Urothelium cell line (cell line): ENCODE results near the gene BRD1.
"Not testable (repeated sequence)": the region's sequence is repeated elsewhere in the genome, so short reads cannot be mapped to it uniquely, and the experiment has no call there.

Source experiments
- DNase-seq: peaks from one replicate; pipeline ENCODE4 v3.0.0; 2011; ENCODE audit warnings: low spot score, mixed read lengths
- FAIRE-seq: peaks from 2 replicates; lab custom pipeline; 2011; peaks lifted over from hg19 to GRCh38; lab: Jason Lieb, UNC

The BRD1 gene

GRCh38 chr22:49827271-49827852 is 311 bp downstream of the BRD1 start:
- DNase-seq (peak; percentile 41), FAIRE-seq (no peak)

GRCh38 chr22:49826603-49827270 is 936 bp downstream of the BRD1 start:
- DNase-seq (peak; percentile 40), FAIRE-seq (no peak)

- no peak for DNase-seq
Measured at GRCh38 chr22:49825944-49826602, 1.6 kb downstream of the BRD1 start.

GRCh38 chr22:49825436-49825835 is 2.2 kb downstream of the BRD1 start:
- FAIRE-seq (no peak), DNase-seq (no peak)

More at GRCh38 chr22:49825944-49826602, 1.6 kb downstream of the BRD1 start:
- FAIRE-seq, result peak; percentile 30

GRCh38 chr22:49824936-49825335 is 2.7 kb downstream of the BRD1 start:
- DNase-seq, result no peak
- FAIRE-seq, result no peak

- DNase-seq (no peak), FAIRE-seq (peak; percentile 5)
Measured at GRCh38 chr22:49824185-49824925, 3.3 kb downstream of the BRD1 start.

- FAIRE-seq (no peak), DNase-seq (no peak)
Measured at GRCh38 chr22:49823289-49824045, 4.2 kb downstream of the BRD1 start.

- DNase-seq, FAIRE-seq: not testable (repeated sequence)
Measured at GRCh38 chr22:49821741-49822140, 5.9 kb downstream of the BRD1 start.

- DNase-seq, result no peak
- FAIRE-seq, result peak; percentile 30
Measured at GRCh38 chr22:49820984-49821383, 6.7 kb downstream of the BRD1 start.

GRCh38 chr22:49817359-49817758 is 10.3 kb downstream of the BRD1 start:
- DNase-seq (no peak), FAIRE-seq (no peak)

- no peak for DNase-seq
- FAIRE-seq, result no peak
Measured at GRCh38 chr22:49815641-49816091, 12.0 kb downstream of the BRD1 start.

- no peak for FAIRE-seq
- DNase-seq, result no peak
Measured at GRCh38 chr22:49814856-49815255, 12.8 kb downstream of the BRD1 start.

- DNase-seq, result no peak
- FAIRE-seq, result no peak
Measured at GRCh38 chr22:49814164-49814686, 13.4 kb downstream of the BRD1 start.

- FAIRE-seq, result no peak
- DNase-seq, result no peak
Measured at GRCh38 chr22:49812838-49813237, 14.8 kb downstream of the BRD1 start.

GRCh38 chr22:49811020-49811791 is 16.5 kb downstream of the BRD1 start:
- DNase-seq (no peak), FAIRE-seq (no peak)

GRCh38 chr22:49810363-49811019 is 17.2 kb downstream of the BRD1 start:
- FAIRE-seq (no peak), DNase-seq (no peak)

- DNase-seq (no peak), FAIRE-seq (peak; percentile 23)
Measured at GRCh38 chr22:49807780-49808708, 19.6 kb downstream of the BRD1 start.

GRCh38 chr22:49807129-49807528 is 20.5 kb downstream of the BRD1 start:
- FAIRE-seq (no peak), DNase-seq (no peak)
